ENCODE results near the gene RBBP7. TPM values are rescaled to one million over a fixed set of nuclear protein-coding genes. Genes with fewer than 3 reads are reported as not detected.
A peak's percentile ranks its signal among the peaks of the same experiment; 100 is the strongest.
"Not testable (repeated sequence)": the region's sequence is repeated elsewhere in the genome, so short reads cannot be mapped to it uniquely, and the experiment has no call there.

RBBP7 gene
- total RNA-seq, 1 experiment from 2014 or later = 167 TPM

DNA sequence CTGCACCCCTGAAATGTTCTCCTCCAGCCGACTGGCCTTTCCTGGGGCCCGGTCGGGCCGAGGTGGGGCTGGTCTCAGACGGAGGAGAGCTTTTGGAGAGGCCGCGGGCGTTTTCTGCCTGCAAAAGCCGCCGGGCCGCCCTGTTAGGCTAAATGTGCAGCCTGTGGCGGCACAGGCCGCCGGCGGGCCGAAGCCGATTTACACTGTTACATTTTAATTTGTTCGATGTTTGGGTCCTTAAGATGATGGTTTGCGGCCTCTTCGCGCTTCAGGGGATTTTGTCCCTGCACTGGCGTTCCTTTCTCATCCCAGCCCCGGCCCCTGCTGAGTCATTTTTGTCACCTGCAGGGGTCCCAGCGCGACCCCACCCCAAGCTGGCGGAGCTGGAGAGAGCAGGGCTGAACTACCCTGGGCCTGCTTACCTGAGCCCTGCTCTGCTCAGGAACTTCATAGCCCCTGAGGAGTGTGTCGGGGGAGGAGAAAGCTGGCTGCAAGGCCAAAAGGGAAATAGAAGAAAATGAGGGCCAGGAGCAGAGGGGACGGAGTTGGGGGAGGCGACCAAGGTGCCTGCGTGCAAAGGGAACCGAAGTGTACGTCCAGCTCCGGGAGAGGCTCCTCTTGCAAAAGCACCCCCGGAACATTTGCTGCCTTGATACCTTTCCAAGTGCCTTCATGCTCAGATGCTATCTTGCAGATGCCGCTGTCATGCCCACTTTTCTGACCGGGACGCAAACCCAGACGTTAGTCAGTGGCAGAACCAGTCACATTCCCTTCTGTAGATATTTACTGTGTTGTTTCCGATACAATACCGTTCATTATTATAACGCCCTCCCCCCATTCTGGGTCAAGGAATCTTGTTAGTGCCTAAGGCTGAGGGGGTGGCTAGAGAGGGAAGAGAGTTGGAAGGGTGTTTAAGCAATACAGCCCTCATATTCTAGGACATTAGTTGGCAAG lies 977 bp upstream of the RBBP7 start:
- peak overlapping the region; percentile 55 for H3K4me3 ChIP-seq
- no peaks in the 10 kb centered on the region for H3K9me3 ChIP-seq
- H3K36me3 ChIP-seq = peaks cover 18% of the 10 kb centered on the region
- H3K27me3 ChIP-seq = no peaks in the 10 kb centered on the region; the same call in 1 of the 2 replicates
- no peak for DNase-seq

DNA sequence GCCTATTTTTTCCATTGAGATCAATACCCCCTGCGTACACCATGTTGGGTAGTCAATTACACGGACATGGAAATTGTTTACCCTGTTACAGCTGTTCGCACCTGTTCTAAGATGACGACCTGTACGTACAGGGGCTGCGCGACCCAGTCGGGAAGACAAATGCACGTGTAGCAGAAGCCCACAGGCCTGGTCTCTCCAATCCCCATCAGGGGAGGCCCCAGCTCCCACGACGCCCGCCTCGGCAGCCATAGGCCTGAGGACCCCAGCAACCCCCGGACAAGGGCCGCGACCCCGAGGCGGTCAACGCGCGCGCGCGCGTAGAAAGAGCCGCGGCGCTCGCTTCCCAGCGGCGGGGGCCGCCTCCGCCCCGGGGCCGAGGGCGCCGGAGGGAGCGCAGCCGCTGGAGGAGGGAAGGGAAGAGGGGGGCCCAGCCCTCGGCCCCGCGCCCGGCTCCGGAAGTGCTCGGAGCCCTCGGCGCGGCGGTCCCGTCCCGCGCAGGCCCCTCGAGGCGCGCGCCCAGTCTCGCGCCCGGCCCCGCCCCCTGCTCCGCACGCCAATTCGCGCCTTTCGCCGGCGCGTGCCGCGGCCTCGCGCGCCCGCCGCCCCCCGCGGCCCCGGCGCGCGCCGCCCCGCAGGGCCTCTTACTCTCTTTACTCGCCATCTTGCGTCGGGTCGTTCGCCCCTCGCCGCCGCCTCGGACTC lies 618 bp downstream of the RBBP7 start:
- peak; percentile 59 for DNase-seq
- H3K36me3 ChIP-seq = peaks cover 25% of the 10 kb centered on the region
- no peaks in the 10 kb centered on the region for H3K27me3 ChIP-seq
- no peaks in the 10 kb centered on the region for H3K9me3 ChIP-seq
- H3K4me3 ChIP-seq = peak overlapping the region; percentile 73

DNA sequence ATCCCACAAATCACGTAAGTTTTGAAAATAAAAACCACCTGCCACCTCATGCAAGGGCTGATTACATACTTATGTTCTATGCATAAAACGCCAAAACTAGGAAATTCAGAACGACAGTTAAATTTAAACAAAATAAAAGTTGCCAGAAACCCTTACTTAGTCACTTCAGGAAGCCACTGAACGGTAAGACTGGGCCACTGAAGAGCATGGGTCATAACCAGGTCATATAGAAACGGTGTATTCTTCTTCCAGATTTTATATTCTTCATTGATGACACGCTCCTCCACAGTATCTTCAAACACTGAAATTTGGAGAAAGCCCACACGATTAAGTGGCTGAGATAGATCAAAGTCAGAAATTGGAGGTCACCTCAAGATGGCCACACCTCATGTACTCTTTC lies 1.2 kb downstream of the RBBP7 start:
- DNase-seq = no peak
- H3K9me3 ChIP-seq = no peaks in the 10 kb centered on the region
- H3K27me3 ChIP-seq = no peaks in the 10 kb centered on the region
- peak overlapping the region; percentile 73 for H3K4me3 ChIP-seq
- H3K36me3 ChIP-seq = peaks cover 25% of the 10 kb centered on the region

DNA sequence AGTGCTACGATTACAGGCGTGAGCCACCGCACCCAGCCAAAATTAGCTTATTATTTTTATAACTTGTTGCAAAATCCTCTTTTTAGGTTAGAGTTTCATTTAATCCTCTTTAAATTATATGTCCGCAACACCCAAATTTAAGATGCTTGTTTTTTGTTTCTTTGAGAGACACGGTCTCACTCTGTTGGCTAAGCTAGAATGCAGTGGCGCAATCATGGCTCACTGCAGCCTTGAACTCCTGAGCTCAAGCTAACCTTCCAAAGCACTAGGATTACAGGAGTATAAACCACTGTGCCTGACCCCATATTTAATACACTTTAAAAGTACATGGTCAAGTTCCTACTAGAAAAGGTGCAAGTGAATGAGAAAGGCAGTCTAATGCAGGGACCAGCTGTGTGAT lies 2.2 kb downstream of the RBBP7 start:
- Histone ChIP-seq H3K4me3 (peak overlapping the region; percentile 73; the same call in 1 of the 2 replicates), H3K27me3 (no peaks in the 10 kb centered on the region), H3K9me3 (no peaks in the 10 kb centered on the region), H3K36me3 (peaks cover 34% of the 10 kb centered on the region)
- no peak for DNase-seq

DNA sequence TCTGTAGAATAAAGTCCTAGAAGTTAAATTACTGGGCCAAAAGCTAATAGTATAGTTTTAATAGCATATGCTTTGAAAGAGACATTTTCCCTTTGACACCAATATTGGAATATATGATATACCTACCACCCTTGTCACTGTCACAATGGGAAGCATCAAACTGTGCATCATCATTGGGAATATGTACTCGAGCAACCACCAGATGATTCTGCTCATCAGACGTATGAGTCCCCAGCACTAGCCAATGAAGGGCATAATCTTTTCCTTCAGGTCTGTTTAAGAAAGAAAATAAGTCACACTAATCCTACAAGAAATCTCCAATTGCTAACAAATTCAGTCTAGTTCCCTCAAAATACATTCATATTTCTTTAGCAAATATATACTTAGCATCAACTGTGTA lies 7.3 kb downstream of the RBBP7 start:
- no peaks in the 10 kb centered on the region for H3K9me3 ChIP-seq

DNA sequence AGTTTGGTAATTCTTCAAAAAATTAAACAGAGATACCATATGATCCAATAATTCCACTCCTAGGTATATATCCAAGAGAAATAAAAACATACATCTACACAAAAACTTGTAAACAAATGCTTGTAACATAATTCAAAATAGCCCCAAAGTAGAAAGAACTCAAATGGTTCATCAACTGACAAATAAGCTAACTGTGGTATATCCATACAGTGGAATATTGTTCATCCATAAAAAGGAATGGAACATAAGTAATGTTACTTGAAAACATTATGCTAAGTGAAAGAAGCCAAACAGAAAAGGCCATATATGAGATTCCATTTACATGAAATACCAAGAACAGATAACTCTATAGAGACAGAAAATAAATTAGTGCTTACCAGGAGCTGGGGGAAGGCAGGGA lies 13.4 kb downstream of the RBBP7 start:
- Histone ChIP-seq H3K4me3 (no peak overlapping the region), H3K27me3 (no peaks in the 10 kb centered on the region), H3K36me3 (peaks cover 76% of the 10 kb centered on the region), H3K9me3 (no peaks in the 10 kb centered on the region)
- DNase-seq = no peak

More for the DNA sequence above, 7.3 kb downstream of the RBBP7 start:
- no peak overlapping the region for H3K4me3 ChIP-seq
- H3K36me3 ChIP-seq = peaks cover 64% of the 10 kb centered on the region
- DNase-seq = no peak
- no peaks in the 10 kb centered on the region for H3K27me3 ChIP-seq

DNA sequence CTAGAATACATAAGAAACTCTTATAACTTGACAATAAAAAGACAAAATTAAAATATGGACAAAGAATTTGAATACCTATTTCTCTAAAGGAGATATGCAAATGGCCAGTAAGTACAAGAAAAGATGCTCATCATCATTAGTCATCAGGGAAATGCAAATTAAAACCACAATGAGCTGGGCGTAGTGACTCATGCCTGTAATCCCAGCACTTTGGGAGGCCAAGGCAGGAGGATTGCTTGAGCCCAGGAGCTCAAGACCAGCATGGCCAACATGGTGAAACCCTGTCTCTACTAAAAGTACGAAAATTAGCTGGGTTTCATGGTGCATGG lies 14.1 kb downstream of the RBBP7 start:
- H3K9me3 ChIP-seq, H3K27me3 ChIP-seq, H3K4me3 ChIP-seq: not testable (repeated sequence)
- DNase-seq = peak; percentile 62
- peaks cover 74% of the 10 kb centered on the region for H3K36me3 ChIP-seq

DNA sequence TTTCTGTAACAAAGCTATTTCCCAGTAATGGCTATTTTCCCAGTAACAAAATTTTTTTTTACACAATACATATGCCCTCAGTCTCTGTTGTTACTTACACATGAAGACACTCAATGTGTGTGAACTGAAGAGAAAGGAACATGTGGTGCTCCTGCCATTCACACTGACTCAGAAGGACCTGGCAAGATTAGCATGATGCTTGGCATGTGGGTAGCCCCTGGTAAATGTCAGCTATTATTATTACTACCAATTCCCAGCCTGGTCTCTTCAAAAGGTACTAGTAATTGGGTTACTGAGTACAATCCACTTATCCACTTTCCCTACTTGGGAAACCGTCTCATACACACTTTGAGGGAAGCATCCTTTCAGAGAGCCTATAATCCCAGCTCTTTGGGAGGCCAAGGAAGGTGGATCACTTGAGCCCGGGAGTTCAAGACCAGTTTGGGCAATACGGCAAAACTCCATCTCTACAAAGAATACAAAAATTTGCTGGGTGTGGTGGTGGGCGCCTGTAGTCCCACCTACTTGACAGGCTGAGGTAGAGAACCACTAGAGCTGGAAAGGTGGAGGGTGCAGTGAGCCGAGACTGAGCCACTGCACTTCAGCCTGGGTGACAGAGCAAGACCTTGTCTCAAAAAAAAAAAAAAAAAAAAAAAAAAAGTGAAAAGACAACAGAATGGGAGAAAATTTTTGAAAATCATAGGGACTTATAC lies 14.6 kb downstream of the RBBP7 start:
- no peaks in the 10 kb centered on the region for H3K27me3 ChIP-seq

DNA sequence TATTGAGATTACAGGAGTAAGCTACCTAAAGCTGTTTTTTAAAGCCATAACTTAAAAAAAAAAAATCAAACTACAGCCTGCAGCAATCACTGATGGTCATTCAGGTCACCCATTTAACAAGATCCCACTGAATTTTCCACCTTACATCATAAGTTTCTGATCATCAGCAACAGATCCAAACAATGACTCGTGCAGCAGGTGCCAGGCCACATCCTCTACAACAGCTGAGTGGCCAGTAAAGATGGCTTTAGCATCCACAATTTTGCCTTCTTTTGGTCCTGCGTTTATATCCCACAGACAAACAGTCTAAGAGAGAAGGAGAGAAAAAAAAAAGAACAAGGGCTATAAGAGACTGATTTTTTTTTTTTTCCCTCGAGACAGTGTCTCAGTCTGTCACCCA lies 16.6 kb downstream of the RBBP7 start:
- Histone ChIP-seq H3K4me3 (no peak overlapping the region), H3K27me3 (no peaks in the 10 kb centered on the region), H3K9me3 (no peaks in the 10 kb centered on the region), H3K36me3 (peaks cover 73% of the 10 kb centered on the region)
- no peak for DNase-seq

More for the DNA sequence above, 14.6 kb downstream of the RBBP7 start:
- H3K9me3 ChIP-seq = no peaks in the 10 kb centered on the region
- peaks cover 71% of the 10 kb centered on the region for H3K36me3 ChIP-seq
- no peak overlapping the region for H3K4me3 ChIP-seq
- no peak for DNase-seq

DNA sequence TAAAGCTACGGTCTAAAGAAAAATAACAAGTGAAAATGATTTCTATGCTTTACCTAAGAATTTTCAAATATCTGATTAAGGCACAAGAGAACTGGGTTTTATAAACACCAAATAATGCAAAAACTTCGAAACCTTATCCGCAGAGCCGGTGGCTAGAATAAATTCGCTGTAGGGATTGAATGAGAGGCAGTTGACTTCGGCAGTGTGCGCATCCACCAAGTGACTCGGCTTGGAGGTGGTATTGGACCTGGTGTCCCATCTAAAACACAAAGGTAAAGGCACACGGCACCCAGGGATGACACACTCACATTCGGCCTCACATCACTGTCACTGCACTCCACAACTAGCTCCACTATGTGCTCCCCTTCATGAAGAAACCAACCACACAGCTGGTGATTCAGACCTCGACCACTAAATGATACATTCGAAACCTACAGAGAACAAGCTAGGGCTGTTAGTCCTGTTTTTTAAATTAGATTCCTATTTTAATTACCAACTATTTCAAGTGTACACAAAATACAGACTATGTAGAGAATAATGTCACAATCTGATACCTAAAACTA lies 17.5 kb downstream of the RBBP7 start:
- no peak for DNase-seq
- H3K9me3 ChIP-seq = no peaks in the 10 kb centered on the region
- peaks cover 71% of the 10 kb centered on the region for H3K36me3 ChIP-seq
- H3K27me3 ChIP-seq = no peaks in the 10 kb centered on the region
- no peak overlapping the region for H3K4me3 ChIP-seq

DNA sequence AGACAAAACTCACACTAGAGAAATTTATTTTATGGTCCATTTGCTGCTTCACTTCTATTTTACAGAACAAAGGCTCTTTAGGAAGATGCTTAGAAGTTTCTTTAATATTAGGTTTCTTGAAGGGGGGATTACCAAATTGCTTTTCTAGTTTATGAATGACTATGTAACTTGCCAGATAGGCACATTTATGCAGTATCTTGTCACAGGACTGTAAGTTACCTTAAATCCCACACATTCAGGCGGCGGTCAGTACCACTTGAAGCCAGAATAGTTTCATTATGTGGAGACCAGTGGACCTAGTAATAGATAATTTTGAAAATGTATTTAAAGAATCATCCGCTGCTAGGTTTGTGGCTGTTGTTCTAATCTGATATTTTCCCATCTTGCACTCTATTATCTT lies 18.3 kb downstream of the RBBP7 start:
- no peak overlapping the region for H3K4me3 ChIP-seq
- peaks cover 63% of the 10 kb centered on the region for H3K36me3 ChIP-seq
- H3K27me3 ChIP-seq = no peaks in the 10 kb centered on the region
- no peak for DNase-seq
- H3K9me3 ChIP-seq = no peaks in the 10 kb centered on the region

DNA sequence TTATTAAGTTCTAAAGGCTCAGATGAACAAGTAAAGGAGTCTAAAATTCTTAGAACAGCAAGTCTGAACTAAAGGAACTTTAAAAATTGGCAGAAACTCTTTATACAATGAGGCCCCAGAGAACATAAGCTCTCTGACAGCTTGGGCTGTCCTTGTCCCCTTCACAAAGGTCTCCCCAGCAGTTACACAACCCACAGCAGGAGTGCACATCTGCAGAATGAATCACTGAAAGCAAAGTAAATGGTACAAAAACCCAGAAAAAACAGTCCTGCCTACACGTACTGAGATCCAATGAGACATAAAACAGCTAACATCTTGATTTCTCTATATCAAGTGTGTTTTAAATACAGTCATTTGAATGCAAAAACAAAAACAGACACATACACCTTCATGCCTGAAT lies 18.7 kb downstream of the RBBP7 start:
- no peak for DNase-seq
- peaks cover 59% of the 10 kb centered on the region for H3K36me3 ChIP-seq
- no peaks in the 10 kb centered on the region for H3K27me3 ChIP-seq
- H3K4me3 ChIP-seq = no peak overlapping the region
- no peaks in the 10 kb centered on the region for H3K9me3 ChIP-seq

DNA sequence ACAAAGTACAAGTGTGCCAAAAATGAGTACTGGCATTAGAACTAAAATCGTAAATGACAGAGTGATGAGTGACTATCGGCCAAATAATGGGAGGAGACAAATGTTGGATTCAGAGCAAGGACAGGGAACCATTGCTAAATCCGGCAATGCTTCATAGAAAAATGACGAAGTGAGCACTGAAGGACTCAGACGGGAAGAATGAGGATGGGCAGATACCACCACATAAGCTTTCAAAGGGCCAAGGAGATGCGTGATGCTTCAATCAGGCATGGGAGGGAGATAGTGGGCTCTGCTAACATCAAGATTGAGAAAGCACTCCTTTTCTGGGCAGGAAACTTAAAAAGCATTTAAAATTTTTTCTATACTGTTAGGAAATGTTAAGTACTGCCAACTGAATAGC lies 21.6 kb downstream of the RBBP7 start:
- Histone ChIP-seq H3K9me3 (no peaks in the 10 kb centered on the region), H3K4me3 (no peak overlapping the region), H3K36me3 (peaks cover 63% of the 10 kb centered on the region), H3K27me3 (no peaks in the 10 kb centered on the region)
- no peak for DNase-seq

DNA sequence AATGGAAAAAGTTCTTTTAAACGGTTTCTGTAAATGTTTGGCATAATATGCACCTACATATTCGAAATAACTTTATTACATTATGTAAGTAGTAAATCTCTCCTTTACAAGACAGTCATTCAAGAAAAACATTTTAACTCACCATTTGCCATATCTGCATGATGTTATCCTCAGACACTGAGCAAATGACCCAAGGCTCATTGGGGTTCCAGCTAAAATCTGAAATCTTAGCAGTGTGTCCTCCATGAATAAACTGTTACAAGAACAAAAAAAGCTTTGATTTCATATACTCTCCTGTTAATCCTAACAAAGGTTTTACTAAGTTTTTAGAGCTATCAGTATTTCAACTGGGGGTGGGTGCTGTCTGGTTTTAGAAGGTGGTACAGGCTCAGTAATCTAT lies 24.5 kb downstream of the RBBP7 start:
- peaks cover 56% of the 10 kb centered on the region for H3K36me3 ChIP-seq
- no peaks in the 10 kb centered on the region for H3K9me3 ChIP-seq
- no peak for DNase-seq
- no peaks in the 10 kb centered on the region for H3K27me3 ChIP-seq
- no peak overlapping the region for H3K4me3 ChIP-seq

DNA sequence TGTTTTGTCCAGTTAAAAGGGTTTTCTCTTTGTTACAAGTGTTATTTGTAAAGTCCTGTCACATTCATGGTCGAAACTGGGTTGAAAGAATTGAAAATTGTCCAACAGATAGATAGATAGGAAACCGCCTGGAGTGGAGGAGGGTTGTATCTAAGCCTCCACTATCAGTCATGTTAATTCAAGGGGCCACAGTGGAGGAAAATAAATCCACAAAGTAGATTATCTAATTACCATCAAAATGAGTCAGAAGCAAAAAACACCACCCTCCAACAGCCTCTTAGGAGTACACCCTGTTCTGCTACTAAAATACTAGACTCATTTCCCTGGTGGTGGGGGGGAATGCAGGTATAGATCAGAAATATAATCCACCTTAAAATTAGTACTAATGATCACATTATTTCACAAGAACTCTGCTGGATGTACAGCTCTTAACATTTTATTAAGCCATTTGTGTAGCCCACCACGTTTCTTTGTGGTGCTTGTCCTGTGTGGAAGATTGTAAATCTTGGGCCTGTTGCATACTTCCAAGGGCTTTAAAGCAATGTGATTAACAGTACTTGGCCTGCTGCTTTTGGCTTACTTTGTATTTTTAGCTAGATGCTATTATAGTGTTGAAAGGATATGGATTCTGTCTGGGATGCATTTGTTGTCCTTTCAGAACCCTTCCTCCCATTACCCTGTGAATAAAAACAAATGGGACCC lies 26.8 kb downstream of the RBBP7 start:
- Histone ChIP-seq H3K36me3 (peaks cover 57% of the 10 kb centered on the region), H3K27me3 (no peaks in the 10 kb centered on the region), H3K9me3 (no peaks in the 10 kb centered on the region), H3K4me3 (no peak overlapping the region)
- DNase-seq = no peak

DNA sequence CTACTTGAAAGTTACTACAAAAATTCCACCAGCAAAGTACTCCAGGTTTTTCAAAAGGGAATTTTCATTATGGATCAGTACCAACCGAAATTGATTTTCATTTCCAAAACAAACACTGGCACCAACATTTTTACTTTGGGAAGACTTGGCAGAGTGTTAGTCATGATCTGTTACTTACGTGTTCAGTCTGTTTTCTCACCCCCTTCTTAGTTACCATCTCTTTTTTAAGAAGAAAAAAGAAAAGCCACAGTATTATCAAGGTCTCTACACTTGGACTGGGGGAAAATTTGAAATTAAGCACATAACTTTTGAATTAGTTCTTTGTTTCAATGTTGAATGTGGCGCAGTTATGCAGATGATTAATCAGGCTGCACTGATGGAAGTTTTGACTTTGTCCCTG lies 27.5 kb downstream of the RBBP7 start:
- H3K4me3 ChIP-seq = no peak overlapping the region
- H3K36me3 ChIP-seq = peaks cover 58% of the 10 kb centered on the region
- no peak for DNase-seq
- H3K9me3 ChIP-seq = peaks cover under 1% of the 10 kb centered on the region; the same call in 1 of the 2 replicates
- no peaks in the 10 kb centered on the region for H3K27me3 ChIP-seq

Measured in MG63 (cell line).